ENCODE data around the gene PDK2.

The PDK2 gene

DNA sequence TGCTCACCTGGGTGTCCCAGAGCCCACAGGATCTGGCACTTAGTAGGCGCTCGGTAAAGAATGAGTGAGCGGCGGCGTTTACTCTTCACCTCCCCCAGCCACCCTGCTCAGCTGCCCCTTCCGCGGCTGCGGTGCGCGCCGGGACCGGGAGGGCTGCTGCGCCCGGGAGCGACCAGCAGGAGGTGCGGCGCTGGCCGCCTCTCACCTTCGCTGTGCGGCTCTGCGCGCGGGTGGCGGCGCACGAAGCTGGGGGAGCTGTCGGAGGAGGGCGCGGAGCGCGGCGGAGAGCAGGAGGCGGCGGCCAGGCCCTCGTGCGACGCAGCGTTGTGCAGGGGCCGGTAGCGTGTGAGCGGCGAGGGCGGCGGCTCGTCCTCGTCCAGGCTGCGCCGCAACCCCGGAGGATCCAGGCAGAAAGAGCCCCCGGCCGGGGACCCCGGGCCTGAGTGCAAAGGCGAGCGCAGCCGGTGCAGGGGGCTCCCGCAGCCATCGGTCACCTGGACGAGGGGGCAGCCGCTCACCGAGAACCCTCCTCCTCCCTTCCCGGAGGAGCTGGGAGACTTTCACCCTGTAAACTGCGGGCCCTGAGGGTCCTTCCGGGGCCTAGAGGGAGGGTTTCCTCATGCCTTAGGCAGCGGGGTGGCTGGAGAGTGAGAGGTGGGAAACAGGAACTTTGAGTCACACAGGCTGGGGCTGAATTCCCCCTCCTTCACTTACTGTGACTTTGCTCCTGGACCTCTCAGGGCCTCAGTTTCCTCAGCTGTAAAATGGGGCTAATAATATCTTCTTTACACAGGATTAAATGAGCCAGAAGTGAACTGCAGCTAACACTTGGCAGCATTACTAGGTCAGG, 22.3 kb downstream of the PDK2 start:
- no peak for DNase-seq (ENCODE audit: low read depth)

DNA sequence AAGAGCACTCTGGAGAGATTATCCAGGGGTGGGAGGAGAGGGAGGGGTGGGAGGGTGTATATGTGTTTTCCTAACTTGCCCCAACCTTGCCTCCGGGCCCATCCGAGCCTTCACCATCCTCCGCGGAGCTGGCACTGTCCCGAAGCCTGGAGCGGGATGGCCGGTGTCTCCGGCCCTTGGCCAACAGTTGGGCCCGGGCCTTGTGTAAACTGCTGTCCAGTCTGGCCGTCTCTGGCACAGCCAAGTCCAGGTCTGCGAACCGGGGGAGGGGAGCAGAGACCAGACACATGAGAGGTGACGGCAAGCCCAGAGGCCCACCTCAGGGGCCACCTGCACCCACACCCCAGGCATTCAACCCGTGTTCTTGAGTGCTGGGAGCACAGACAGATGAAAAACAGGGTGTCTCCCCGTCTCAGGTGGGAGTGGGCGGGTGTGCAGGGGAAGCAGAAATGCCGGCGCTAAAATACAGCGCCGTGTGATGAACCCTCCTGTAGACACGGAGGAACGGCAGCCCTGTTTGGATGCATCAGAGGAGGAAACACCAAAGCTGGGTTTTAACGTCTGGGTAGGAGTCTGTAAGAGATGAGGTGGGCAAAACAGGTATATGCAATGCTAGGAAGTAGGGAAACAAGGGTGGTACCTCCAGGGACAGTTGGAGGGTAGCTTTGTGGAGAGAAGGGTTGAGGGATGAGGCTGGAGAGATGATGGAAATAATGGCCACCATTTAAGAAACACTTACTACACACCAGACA, 23.1 kb downstream of the PDK2 start:
- DNase-seq (ENCODE audit: low read depth) = no peak

- no peak for DNase-seq (ENCODE audit: low read depth)
Measured at GRCh38 chr17:50118828-50119218, 23.7 kb downstream of the PDK2 start.

DNA sequence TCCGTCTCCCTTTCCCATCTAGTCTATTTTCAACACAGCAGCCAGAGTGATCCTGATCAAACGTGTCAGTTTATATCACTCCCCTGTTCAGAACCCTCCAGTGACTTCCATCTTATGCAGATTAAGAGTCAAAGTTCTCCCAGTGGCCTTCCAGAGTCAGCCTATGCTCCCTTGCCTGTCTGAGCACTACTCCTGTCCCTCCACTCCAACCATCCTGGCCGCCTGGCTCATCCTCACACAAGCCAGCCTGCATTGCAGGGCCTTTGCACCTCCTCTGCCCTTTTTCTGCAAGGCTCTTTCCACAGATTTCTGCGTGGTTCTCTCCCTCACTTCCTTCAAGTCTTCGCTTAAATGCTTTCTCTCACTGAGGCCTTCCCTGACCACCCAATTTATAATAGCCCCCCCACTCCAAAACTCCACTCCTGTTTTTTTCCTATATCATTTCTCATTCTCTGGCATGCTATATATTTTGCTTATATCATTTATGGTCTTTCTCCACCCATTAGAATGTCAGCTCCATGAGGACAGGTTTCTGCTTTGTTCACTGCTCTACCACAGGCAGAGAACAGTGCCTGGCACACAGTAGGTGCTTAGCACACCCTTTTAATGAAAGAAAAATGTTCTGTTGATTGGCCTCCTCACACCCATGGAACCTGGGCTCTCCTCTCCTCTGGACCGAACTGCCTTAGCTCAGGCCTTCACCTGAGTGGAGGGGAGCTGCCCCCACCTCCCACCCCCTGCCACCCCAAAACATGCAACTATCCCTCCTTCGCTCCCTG, 25.5 kb downstream of the PDK2 start:
- no peak for DNase-seq (ENCODE audit: low read depth)

DNA sequence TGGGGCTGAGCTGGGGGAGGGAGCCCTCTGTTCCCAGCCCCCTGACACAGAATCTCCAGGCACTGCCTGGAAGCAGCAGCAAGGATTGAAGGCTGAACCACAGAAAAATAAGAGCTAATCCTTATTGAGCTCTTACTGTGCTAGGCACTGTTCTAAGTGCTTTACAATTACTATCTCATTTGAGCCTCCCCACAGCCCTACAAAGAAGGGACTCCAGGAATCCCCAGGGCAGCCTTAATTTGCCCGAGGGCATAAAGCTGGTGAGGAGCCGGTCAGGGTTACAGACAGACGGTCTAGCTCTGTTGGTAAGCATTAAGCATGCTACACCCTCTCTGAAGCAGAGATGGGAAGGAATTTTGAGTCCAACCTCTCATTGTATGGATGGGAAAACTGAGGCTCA, 27.8 kb downstream of the PDK2 start:
- no peak for DNase-seq (ENCODE audit: low read depth)

GRCh38 chr17:50123649-50124349, 28.6 kb downstream of the PDK2 start:
- DNase-seq (ENCODE audit: low read depth) = no peak

DNA sequence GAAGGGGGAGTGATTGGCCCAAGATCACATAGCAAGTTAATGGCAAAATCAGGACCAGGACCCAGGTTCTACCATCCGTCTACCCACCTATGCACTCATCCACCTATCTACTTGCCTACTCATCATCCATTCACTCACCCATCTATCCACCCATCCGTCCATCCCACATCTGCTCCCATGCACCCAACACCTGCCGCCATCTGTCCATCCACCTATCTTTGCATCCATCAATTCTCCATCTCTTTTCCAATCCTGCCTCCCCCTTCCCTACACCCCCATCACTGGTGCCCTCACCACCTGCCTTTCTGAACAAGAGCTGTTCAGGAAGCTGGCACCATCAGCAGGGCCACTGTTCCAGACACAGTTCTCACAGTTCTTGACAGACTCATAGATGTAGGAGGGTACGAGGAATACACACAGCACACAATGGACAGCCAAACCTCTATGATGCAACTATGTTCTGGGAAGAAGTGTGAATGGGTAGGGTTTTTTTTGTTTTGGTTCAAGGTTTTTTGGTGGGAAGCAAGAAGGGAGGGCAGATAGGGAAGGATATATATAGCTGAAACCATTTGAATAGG, 30.4 kb downstream of the PDK2 start:
- no peak for DNase-seq (ENCODE audit: low read depth)

DNA sequence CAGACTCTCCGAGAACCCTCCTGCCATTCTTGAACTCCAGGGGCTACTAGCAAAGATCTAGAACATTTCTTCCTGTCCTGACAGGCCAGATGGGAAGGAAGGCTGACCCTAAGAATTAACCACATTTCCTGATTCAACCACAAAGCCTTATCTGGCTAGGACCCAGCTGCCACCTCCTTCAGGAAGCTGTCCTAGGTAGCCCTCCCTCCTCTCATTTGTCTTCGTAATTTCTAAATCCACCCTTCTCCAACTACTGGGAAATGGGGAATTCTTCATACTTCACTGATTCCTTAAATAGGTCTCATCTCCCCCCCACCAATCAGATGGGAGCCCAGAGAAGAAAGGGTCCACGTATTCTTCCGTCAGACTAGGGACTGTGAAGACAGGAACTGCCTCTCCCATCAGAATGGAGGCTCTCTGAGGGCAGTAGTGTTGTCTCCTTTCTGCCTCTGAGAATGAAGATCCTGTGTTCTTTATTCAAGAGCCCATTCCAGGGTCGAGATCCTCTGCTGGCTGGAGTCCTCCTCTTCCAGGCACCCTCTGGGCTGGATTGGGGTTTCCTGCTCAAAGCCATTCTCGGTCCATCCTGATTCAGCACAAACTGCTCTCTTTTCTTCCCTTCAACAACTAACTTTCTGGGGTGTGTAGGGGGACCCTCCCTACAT, 32.7 kb downstream of the PDK2 start:
- DNase-seq (ENCODE audit: low read depth) = no peak

- DNase-seq (ENCODE audit: low read depth) = no peak
Measured at GRCh38 chr17:50128441-50129352, 33.5 kb downstream of the PDK2 start.

- no peak for DNase-seq (ENCODE audit: low read depth)
Measured at GRCh38 chr17:50129353-50129727, 34.2 kb downstream of the PDK2 start.

GRCh38 chr17:50129728-50130558, 34.8 kb downstream of the PDK2 start, which contains the start of gene SAMD14:
TSS of gene SAMD14 (minus strand) at chr17:50130160. CDS start at chr17:50124959, 5,201 bp downstream.
- no peak for DNase-seq (ENCODE audit: low read depth)

- DNase-seq (ENCODE audit: low read depth) = no peak
Measured at GRCh38 chr17:50130559-50131305, 35.6 kb downstream of the PDK2 start.

DNA sequence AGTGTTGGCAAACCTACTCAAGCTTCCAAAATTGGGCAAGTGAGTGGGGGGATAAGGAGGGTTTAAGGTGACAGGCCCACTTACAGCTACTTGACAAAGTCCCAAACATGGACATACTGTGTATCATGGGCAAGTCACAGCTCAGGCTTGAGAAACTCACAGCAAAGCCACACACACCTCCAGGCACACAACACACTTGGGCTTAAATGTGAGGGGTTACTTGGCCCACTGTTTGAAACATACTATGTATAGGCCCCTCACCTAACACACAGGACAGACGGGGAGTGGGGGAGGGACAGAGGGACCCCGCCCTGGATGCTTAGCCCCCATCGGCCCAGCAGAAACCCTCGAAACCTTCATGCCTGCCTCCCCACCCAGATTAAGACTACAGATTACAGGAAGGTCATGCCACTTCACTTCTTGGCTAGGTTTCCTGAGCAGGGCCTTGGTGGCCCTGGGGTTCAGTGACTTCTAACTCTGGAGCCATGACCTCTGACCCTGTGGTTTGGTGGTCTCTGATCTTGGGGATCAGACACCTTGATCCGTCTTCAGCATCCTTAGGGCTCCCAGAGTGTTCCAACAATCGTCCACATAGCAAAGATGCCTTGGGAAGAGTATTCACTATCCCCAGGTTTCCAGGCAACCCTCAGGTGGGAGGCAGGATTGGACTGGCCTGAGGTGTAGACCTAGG, 37.1 kb downstream of the PDK2 start:
- no peak for DNase-seq (ENCODE audit: low read depth)

DNA sequence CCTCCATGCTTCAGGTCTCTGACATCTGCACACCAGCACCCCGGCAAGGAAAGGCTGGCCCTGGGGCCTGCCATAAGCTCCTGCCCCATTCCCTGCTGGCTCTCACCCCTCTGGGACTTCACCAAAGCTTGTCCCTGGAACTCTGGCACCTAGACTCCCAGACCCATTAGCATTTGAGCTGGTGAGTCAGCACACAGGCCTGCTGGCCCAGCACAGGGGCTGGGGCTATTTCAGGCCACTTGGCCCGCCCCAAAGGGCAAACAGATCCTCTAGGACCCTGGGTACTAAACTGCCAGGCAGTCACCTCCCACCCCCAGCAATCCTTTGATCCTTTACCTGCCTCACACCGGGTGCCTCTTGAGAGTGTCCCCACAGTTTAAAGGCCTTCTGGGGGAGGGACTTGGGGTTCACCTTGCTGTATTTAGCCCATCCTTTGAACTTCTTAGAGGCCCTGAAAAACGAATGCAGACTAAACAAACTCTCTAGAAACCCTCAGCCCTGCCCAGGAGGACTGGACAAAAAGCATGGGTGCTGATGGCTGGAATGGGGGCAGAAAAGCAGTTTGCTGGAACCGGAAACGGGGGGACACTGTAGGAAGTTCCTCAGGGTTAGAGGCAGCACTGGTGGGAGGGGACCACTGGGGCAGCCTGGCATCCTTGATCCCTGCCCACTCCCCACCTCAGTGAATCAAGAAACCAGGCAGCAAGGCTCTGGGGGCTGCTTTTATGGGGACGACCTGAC, 38.0 kb downstream of the PDK2 start:
- no peak for DNase-seq (ENCODE audit: low read depth)

DNA sequence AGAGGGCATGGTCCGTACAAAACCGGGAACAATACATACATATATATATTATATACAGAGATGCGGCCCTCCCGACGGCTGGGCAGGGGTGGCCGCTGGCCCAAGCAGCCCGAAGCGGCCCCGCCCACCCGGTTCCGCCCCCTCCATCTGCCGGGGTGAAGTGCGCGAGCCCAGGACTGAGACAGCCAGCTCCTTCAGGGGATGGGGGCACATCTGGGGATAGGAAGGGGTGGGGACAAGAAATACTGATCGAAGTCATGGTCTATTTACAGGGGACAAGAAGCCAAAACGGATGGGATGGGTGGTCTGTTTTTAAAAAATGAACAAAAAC, 38.6 kb downstream of the PDK2 start:
- DNase-seq (ENCODE audit: low read depth) = no peak

GRCh38 chr17:50134206-50135110, 39.3 kb downstream of the PDK2 start:
- DNase-seq (ENCODE audit: low read depth) = no peak
